Lower lobe of right lung (tissue), 2 donors: ENCODE results near the gene IL22. TPM values are rescaled to one million over a fixed set of nuclear protein-coding genes. Genes with fewer than 3 reads are reported as not detected.

Experiments
- ATAC-seq, 2 donors: fragments of 200-7000 bp; cut with Tn5 transposase; one replicate each; pipeline ENCODE4 v1.9.1; 2020 to 2022; ENCODE audit warnings: mild to moderate bottlenecking in 2 of 2, moderate library complexity in 2 of 2
- DNase-seq: peaks from one replicate; pipeline ENCODE4 v3.0.0-alpha.2; 2020
- H3K27ac ChIP-seq: fragments of 200-600 bp; one replicate; pipeline ENCODE4 v1.8.0; 2022
- H3K27me3 ChIP-seq: fragments of 200-600 bp; one replicate; pipeline ENCODE4 v1.8.0; 2022; ENCODE audit warnings: low read depth
- H3K36me3 ChIP-seq: fragments of 200-600 bp; one replicate; pipeline ENCODE4 v1.8.0; 2022; ENCODE audit warnings: mild to moderate bottlenecking
- H3K4me1 ChIP-seq: fragments of 200-600 bp; one replicate; pipeline ENCODE4 v1.8.0; 2022
- H3K4me3 ChIP-seq: fragments of 200-600 bp; one replicate; pipeline ENCODE4 v1.8.0; 2022; ENCODE audit warnings: mild to moderate bottlenecking
- H3K9me3 ChIP-seq: fragments of 200-600 bp; one replicate; pipeline ENCODE4 v1.8.0; 2022
- intact Hi-C: fragments of 100-400 bp; cut with DNase I; formaldehyde crosslinking; loops from one replicate; pipeline ENCODE4 v1.11.0; 2022
- total RNA-seq: library from RNA; stranded (reverse); fragmentation: NEBNext Ultra II Directional; extraction: Animal tissue kit (Norgen Biotek cat#: 25700); gene quantifications from one replicate; pipeline ENCODE4 v1.2.1, GENCODE V29; 2021
- TF ChIP-seq, protein P1 (sequence below): fragments of 200-600 bp; IDR thresholded peaks from one replicate; pipeline ENCODE4 v1.8.0; 2022; ENCODE audit warnings: antibody characterized with exemption, mild to moderate bottlenecking
- donor health status: DM: no; HTN: yes; CAD: no; lungs with severe emphysema.

IL22 gene
- total RNA-seq, 1 donor from 2014 or later: not detected

DNA sequence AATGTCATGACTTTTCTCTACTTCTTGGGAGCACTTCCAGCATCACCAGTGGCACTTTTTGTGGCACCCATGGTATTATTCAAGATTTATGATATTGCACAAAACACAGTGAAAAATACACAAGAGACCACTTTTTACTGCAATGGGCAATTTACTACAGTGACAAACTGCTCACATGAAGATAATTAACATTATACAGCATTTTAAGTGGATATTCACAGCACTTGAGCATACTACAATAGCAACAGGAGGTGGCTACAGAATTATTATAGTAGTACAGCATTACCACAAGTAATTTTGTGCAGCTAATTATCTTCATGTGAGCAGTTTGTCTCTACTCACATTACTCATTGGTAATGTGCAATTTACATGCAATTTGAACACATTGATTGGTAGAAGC is 46.1 kb downstream of the IL22 start:
- TF ChIP-seq, protein P1, sequence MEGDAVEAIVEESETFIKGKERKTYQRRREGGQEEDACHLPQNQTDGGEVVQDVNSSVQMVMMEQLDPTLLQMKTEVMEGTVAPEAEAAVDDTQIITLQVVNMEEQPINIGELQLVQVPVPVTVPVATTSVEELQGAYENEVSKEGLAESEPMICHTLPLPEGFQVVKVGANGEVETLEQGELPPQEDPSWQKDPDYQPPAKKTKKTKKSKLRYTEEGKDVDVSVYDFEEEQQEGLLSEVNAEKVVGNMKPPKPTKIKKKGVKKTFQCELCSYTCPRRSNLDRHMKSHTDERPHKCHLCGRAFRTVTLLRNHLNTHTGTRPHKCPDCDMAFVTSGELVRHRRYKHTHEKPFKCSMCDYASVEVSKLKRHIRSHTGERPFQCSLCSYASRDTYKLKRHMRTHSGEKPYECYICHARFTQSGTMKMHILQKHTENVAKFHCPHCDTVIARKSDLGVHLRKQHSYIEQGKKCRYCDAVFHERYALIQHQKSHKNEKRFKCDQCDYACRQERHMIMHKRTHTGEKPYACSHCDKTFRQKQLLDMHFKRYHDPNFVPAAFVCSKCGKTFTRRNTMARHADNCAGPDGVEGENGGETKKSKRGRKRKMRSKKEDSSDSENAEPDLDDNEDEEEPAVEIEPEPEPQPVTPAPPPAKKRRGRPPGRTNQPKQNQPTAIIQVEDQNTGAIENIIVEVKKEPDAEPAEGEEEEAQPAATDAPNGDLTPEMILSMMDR: no peak
- Histone ChIP-seq H3K9me3 (no peaks in the 10 kb centered on the region), H3K36me3 (no peaks in the 10 kb centered on the region), H3K4me1 (no peaks in the 10 kb centered on the region), H3K4me3 (no peak overlapping the region), H3K27me3 (peaks cover 4% of the 10 kb centered on the region), H3K27ac (no peak overlapping the region)
- no peak for DNase-seq
- intact Hi-C loops: no loop called here
- no peak for ATAC-seq

DNA sequence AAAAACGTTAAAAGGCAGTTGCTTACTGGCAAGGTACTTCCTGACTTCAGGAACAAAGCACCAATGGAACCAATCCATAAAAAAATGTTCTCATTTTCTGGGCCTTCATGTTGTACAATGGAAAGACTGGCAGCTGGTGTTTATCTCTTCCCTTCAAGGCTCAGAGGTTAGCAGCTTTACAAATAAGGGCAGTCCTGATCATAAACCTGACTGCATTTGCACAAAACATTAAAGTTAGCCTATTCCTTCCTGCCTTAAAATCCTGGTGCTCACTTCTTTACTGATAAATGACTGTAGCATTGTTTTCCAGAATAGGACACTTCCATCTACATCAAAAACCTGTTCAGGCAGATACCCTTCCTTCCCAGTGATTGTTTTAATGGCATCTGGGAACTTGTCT is 47.0 kb downstream of the IL22 start:
- TF ChIP-seq, protein P1: no peak
- H3K27ac ChIP-seq: no peak overlapping the region
- no peaks in the 10 kb centered on the region for H3K9me3 ChIP-seq
- H3K4me3 ChIP-seq: no peak overlapping the region
- ATAC-seq (no peak), DNase-seq (no peak)
- no peaks in the 10 kb centered on the region for H3K4me1 ChIP-seq
- intact Hi-C loops: no loop called here
- peaks cover 4% of the 10 kb centered on the region for H3K27me3 ChIP-seq
- H3K36me3 ChIP-seq: no peaks in the 10 kb centered on the region

DNA sequence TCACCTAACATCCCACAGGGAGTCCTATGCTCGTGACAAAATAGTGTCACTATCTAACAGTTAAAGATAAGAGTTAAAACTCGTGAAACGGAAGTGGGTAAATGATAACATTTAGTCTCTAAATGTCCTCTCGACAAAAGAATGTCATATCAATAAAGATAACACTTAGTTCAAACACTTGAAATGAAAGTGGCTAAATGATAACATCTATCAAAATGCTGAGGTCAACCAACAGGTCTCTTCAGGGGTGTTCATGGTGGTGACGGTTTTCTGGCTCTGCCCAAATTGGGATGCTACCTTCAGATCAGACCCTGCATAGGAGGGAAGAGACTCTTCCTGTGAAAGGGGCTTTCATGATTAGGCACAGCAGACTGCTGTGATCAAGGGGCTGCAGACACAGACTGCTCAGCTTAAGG is 49.9 kb downstream of the IL22 start:
- TF ChIP-seq, protein P1: no peak
- DNase-seq (no peak), ATAC-seq (peak in 1 of 2 donors; percentile 19)
- H3K36me3 ChIP-seq: no peaks in the 10 kb centered on the region
- H3K27me3 ChIP-seq: peaks cover 4% of the 10 kb centered on the region
- no peaks in the 10 kb centered on the region for H3K9me3 ChIP-seq
- no peaks in the 10 kb centered on the region for H3K4me1 ChIP-seq
- H3K27ac ChIP-seq: no peak overlapping the region
- H3K4me3 ChIP-seq: no peak overlapping the region
- intact Hi-C loops: no loop called here

DNA sequence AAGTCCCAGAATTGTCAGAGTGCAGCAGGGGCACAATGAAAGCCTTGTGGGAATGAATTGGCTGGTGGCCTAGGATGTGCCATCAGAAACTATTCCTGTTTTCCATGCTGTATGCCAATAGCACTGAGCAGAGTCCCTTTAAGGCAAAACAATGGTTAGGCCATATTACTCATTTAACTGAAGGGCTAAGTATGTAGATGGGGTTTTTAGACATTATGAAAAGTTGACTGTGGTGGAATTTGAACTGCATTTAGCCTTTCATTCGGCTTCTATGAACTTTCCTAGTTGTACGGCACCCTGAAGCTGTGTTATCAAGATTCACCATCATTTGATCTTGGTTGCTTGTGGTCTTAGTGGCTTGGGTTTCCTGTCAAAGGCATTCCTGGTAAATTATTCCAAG is 52.5 kb downstream of the IL22 start:
- Histone ChIP-seq H3K27ac (no peak overlapping the region), H3K9me3 (no peaks in the 10 kb centered on the region), H3K36me3 (no peaks in the 10 kb centered on the region), H3K4me3 (no peak overlapping the region), H3K4me1 (no peaks in the 10 kb centered on the region), H3K27me3 (no peaks in the 10 kb centered on the region)
- ATAC-seq (no peak), DNase-seq (no peak)
- intact Hi-C loops: no loop called here
- TF ChIP-seq, protein P1: no peak

DNA sequence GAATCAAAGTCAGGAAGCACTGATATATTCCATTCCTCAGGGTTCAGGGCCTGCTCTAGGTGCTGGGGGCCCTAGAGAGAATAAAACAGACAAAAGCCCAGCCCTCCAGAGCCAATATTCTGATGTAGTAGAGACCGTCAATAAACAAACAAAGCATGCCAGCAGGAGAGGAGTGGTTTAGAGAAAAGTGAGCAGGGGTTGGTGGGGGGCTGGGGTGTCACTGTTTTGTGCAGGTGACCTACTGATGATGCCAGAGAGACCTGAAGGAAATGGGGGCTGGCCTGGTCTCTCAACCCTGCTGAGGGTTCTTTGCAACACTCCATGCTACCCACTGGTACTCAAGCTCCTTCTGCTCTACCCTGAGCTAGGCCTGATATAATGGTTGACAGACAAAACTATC is 54.3 kb downstream of the IL22 start:
- H3K9me3 ChIP-seq: no peaks in the 10 kb centered on the region
- H3K27ac ChIP-seq: no peak overlapping the region
- intact Hi-C loops: no loop called here
- no peak overlapping the region for H3K4me3 ChIP-seq
- no peaks in the 10 kb centered on the region for H3K36me3 ChIP-seq
- DNase-seq (no peak), ATAC-seq (no peak)
- H3K4me1 ChIP-seq: no peaks in the 10 kb centered on the region
- TF ChIP-seq, protein P1: no peak
- no peaks in the 10 kb centered on the region for H3K27me3 ChIP-seq

DNA sequence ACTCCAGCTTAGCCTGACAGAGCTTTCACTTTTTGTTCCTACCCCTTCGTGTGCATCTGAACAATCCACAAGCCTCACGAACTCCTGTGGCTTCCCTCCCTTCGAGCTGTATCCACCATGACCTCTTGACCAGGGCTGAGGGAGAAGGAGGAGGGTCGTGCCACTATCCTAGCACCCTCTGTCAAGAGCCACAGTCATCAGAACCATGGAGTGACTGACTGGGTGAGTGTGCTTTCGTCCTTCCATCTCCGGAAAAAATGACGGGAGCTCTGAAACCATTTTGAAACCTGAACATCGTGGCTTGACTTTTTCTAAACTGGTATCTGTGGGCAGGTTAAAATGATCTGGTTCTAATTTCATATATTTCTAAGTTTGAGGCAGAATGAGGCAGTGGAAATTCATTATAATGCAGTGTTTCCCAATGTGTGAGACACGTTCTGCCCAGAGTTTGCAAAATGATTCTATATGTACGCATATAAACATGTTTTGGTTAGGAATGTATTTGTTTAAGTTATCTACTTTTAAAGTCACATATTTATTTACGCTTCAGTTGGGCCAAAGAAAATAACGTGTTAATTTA is 54.8 kb downstream of the IL22 start:
- intact Hi-C loops: no loop called here
- H3K27ac ChIP-seq: no peak overlapping the region
- H3K27me3 ChIP-seq: no peaks in the 10 kb centered on the region
- ATAC-seq (no peak), DNase-seq (no peak)
- no peak overlapping the region for H3K4me3 ChIP-seq
- H3K4me1 ChIP-seq: no peaks in the 10 kb centered on the region
- no peaks in the 10 kb centered on the region for H3K36me3 ChIP-seq
- no peaks in the 10 kb centered on the region for H3K9me3 ChIP-seq
- TF ChIP-seq, protein P1: no peak
